ENCODE results near the gene GSG1.

GSG1 gene

GRCh38 chr12:13119826-13120225 lies 16.4 kb upstream of the GSG1 start:
- DNase-seq (ENCODE audit: low spot score), result no peak

GRCh38 chr12:13117029-13117428 lies 13.6 kb upstream of the GSG1 start:
- no peak for DNase-seq (ENCODE audit: low spot score)

- no peak for DNase-seq (ENCODE audit: low spot score)
Measured at GRCh38 chr12:13116259-13116658, 12.8 kb upstream of the GSG1 start.

GRCh38 chr12:13114251-13115052 lies 11.0 kb upstream of the GSG1 start:
- no peak for DNase-seq (ENCODE audit: low spot score)

GRCh38 chr12:13112968-13113367 lies 9.5 kb upstream of the GSG1 start:
- DNase-seq (ENCODE audit: low spot score), result no peak

GRCh38 chr12:13106666-13107065 lies 3.2 kb upstream of the GSG1 start:
- DNase-seq (ENCODE audit: low spot score), result no peak

DNA sequence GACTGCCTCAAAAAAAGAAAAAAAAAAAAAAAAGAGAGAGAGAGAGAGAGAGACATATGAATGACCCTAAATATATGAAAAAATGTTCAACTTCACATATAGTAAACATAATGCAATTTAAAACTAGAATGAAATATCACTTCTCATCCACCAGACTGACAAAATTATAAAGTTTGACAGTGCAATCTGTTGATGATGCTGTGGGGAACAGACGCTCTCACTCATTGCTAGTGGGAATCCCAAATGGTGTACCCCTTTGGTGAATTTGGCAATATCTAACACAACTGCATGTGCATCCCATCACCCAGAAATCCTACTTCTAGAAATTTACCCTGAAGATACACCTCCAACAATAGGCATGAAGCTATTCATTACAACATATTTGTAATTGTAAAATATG lies 2.3 kb upstream of the GSG1 start:
- no peak for DNase-seq (ENCODE audit: low spot score)

GRCh38 chr12:13104409-13104808 lies 942 bp upstream of the GSG1 start:
- DNase-seq (ENCODE audit: low spot score), result no peak

DNA sequence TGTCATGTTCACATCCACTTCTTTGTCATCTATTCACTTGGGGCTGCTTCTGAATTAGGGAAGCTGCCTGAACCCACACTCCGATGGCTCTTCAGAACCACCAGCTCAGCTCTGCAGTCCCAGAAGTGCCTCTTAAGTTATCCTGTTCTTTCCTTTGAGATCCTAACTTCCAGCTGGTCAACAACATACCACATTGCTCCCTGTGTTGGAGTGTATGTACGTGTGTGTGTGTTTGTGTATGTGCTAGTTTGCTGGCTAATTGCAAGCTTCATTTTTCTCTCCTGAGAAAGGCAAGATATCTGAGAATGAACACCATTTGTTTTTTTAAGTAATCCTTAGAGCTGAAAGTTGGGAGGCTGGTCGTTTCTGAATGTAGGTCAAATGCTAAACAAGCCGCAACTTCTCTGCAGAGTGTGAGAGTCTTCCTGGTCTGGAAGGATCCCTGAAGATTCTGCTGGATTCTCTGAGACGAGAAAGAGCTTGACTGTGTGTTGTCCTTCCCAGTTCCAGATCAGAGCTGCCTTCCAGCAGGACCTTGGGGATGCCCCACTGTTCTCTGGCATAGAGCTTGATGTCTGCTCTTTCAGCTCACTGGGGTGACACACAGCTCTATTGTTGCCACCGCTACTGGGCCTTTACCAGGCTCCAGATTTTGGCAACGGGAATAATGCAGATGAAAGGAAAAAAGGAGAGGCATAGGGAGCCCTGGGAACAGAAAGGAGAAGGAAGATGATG lies 839 bp downstream of the GSG1 start:
- DNase-seq (ENCODE audit: low spot score), result no peak

DNA sequence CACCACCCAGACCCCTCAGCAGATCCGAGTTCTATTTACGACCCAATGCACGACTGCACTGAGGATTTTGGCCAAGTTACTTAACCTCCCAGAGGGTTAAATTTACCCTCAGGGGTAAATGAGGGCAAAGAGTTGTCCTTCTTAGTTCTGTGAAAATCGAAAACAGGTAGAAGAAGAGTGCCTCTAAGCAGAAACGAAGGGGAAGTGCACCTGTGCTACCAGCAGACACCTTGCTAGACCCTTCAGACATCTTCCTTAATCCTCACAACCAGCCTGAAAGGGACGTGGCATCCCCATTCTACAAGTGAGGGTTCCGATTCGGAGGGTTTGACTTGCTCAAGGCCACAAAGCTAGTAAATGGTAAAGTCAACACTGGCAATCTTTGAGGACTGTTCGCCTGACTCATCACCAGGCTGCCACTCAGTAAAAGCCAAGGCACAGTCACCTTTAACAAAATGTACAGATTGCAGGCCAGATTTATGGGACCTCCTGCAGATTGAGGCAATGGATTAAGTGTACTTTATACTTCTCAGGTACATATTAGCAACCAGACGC lies 1.6 kb downstream of the GSG1 start:
- DNase-seq (ENCODE audit: low spot score), result no peak

GRCh38 chr12:13100882-13101769 lies 2.3 kb downstream of the GSG1 start:
- peak; percentile 90 for DNase-seq (ENCODE audit: low spot score)

- DNase-seq (ENCODE audit: low spot score), result no peak
Measured at GRCh38 chr12:13100605-13100881, 2.9 kb downstream of the GSG1 start.

DNA sequence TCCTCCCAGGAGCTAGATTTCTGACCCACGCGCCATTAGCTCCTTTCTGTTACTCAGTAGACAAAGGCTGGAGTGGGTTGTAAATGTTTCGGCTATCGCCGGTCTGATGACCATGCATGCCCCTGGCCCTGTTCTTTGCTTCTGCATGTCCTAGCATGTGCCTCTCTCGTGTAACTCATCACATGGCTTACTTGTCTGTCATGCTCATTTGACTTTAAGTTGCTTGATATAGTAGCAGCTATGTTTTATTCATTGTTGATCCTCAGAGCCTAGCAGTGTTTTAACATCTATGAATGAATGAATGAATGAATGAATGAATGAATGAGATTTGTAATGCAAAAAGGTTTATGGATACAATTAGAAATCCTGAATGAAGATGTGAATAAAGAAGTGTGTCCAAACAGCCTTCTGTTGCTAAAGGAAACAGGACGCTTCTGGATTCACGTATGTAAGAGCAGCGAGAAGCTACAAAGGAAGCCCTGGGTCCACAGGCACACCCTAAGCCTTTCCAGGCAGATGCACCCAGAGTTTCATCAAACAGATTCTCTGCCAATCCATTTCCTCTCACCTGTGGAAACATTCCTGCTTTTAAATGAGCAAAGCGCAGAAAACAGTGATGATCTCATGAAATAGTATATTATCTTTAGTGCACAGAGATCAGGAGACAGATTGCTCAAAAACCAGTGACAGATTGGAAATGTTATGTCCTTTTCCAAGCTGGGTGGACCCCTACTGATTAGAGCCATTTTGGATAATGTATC lies 3.4 kb downstream of the GSG1 start:
- DNase-seq (ENCODE audit: low spot score), result no peak

GRCh38 chr12:13099066-13099843 lies 4.2 kb downstream of the GSG1 start:
- DNase-seq (ENCODE audit: low spot score), result no peak

- DNase-seq (ENCODE audit: low spot score), result no peak
Measured at GRCh38 chr12:13097491-13098011, 5.9 kb downstream of the GSG1 start.

DNA sequence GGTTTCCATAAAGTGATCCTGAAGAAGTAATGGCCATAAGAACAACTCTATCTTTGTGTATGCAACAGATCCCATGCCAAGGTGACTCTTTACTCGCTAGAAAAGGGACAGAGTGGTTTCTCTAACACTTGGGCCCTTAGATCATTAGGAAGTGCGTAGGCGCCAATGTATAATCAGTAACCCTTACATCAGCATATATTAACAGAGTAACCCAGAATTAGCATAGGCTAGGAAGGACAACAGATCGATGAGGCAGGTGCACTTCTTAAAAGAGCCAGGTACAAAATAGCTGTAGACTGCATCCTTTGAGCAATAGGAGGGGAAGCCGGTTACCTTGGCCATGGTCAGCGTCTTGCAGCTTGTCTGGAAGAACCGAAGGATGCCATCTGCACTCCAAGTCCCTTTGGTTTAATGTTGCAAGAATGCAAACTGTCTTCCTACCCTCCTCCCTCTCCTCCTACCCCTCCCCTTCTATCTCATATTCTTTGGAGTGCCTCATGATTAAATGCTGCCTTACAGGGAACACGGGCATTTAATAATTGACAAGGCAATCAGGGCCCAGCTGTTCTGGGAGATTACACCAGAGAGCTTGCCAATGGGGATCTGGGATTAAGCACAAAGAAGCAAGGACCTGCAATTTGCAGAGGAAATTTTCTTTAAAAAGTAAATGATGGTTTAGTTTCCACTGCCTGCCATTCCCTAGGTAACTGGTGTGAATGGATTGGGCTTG lies 8.0 kb downstream of the GSG1 start:
- no peak for DNase-seq (ENCODE audit: low spot score)

- DNase-seq (ENCODE audit: low spot score), result peak; percentile 58
Measured at GRCh38 chr12:13094367-13094766, 9.1 kb downstream of the GSG1 start.

GRCh38 chr12:13093848-13094220 lies 9.6 kb downstream of the GSG1 start:
- no peak for DNase-seq (ENCODE audit: low spot score)

DNA sequence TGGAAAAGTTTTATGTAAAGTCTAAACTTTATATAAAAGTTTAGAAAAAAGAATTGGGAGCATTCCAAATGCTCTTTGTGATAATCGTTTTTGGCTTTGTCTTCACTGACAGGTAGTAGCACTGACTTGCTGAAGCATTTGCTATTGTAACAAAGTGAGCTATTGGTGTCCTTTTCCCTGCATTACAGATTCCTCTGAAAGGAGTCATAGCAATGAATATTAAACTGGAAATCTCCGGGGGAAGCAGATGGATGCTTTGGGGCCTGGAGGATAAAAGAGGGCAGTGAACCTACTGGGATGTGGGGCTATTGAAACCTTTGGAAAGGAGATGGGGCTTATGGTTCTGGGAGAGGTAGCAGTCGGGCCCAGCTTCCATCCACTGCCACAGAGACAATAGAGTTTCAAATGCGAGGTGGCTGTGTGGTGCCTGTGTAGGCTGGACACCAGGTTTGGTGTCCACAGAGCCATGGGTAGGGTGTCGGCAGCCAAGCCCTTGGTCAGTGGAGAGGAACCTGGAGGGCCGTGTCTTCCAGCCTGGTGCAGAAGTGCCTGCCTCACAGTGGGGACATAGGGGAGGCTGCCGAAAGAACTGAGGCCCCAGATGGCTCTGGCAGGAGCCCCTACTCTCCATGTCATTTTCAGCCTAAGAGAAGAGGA lies 10.1 kb downstream of the GSG1 start:
- DNase-seq (ENCODE audit: low spot score), result peak; percentile 43

DNA sequence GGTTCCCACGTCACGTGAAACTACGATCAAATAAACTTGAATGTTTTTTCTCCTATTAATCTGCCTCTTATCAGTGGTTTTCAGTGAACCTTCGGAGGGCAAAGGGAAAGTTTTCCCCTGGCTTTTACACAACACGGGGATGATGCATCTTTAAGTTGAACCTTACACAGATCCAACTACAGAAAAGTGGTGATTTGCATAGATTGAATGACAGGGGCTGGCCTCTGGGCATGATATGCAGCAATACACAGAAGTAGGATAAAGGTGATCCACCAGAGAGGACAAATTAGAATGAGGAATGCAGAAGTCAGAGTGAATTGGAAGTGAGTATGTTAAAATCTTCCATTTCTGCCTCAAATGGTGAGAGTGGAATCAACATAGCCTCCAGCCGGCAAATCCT lies 11.6 kb downstream of the GSG1 start:
- no peak for DNase-seq (ENCODE audit: low spot score)
